Natural killer cell (primary cell): ENCODE measurements around the gene CYP39A1. TPM values are rescaled to one million over a fixed set of nuclear protein-coding genes. Genes with fewer than 3 reads are reported as not detected.

Source experiments
- ATAC-seq, 3 donors: fragments of 150-1000 bp in 2 of 3; fragments of 200-7000 bp in 1 of 3; cut with Tn5 transposase; 1 replicate in 1 of 3; 2 replicates in 2 of 3; pipeline ENCODE4 v1.10.0; 2021; ENCODE audit warnings: mild to moderate bottlenecking in 2 of 3, moderate library complexity in 2 of 3
- DNase-seq, 2 donors: peaks; one replicate each; pipeline versions ENCODE4 v3.0.0 to v3.0.0-alpha.2; 2013 to 2021; ENCODE audit warnings: mixed read lengths in 1 of 2
- H3K27ac ChIP-seq: one replicate; pipeline ENCODE4 v1.5.1; 2013; ENCODE audit warnings: mild to moderate bottlenecking, low read length
- H3K27me3 ChIP-seq: one replicate; pipeline ENCODE4 v1.6.1; 2013; ENCODE audit warnings: low read length; ENCODE audit not compliant: control insufficient read depth, insufficient read depth
- H3K36me3 ChIP-seq: one replicate; pipeline ENCODE4 v1.6.1; 2013; ENCODE audit warnings: low read length; ENCODE audit not compliant: control insufficient read depth, insufficient read depth
- H3K4me1 ChIP-seq: one replicate; pipeline ENCODE4 v1.6.1; 2013; ENCODE audit warnings: low read length; ENCODE audit not compliant: control insufficient read depth, insufficient read depth
- H3K4me3 ChIP-seq: one replicate; pipeline ENCODE4 v1.5.1; 2013; ENCODE audit warnings: low read length
- H3K9me3 ChIP-seq: one replicate; pipeline ENCODE4 v1.6.1; 2013; ENCODE audit warnings: low read length; ENCODE audit not compliant: control insufficient read depth, insufficient read depth
- H3K27ac Mint-ChIP-seq, 2 donors: one replicate each; pipeline ENCODE4 v1.8.0; 2022; ENCODE audit warnings: mild to moderate bottlenecking in 2 of 2, mixed read lengths in 2 of 2, moderate library complexity in 1 of 2
- H3K27me3 Mint-ChIP-seq, 2 donors: one replicate each; pipeline ENCODE4 v1.8.0; 2022; ENCODE audit warnings: low read depth in 2 of 2, mixed read lengths in 2 of 2
- H3K36me3 Mint-ChIP-seq: one replicate; pipeline ENCODE4 v1.8.0; 2022; ENCODE audit warnings: mixed read lengths
- H3K4me1 Mint-ChIP-seq, 2 donors: one replicate each; pipeline ENCODE4 v1.8.0; 2022; ENCODE audit warnings: mixed read lengths in 2 of 2
- H3K4me3 Mint-ChIP-seq: one replicate; pipeline ENCODE4 v1.8.0; 2022; ENCODE audit warnings: mild to moderate bottlenecking, moderate library complexity, mixed read lengths
- H3K9me3 Mint-ChIP-seq, 2 donors: one replicate each; pipeline ENCODE4 v1.8.0; 2022; ENCODE audit warnings: mixed read lengths in 2 of 2
- CTCF ChIP-seq: fragments of 200-600 bp; IDR thresholded peaks from one replicate; pipeline ENCODE4 v1.8.0; 2022; ENCODE audit warnings: antibody characterized with exemption
- WGBS: methylation state at CpG from one replicate; pipeline ENCODE4 v1.1.7; 2013; ENCODE audit warnings: missing lambda C conversion rate; ENCODE audit not compliant: insufficient coverage; 5-methylcytosine and 5-hydroxymethylcytosine counted together
- intact Hi-C: fragments of 100-400 bp; cut with micrococcal nuclease; formaldehyde crosslinking; loops from one replicate; pipeline ENCODE4 v1.14.2; 2022
- total RNA-seq, 4 donors: library from RNA; stranded (reverse); fragments of 120-200 nt in 1 of 4; gene quantifications; one replicate each; pipeline versions ENCODE4 v1.2.3 to v1.2.4, GENCODE V29; 2013 to 2022

The CYP39A1 gene
- total RNA-seq, 3 donors from 2014 or later (not counting 1 experiment from before 2014, with no cell fraction given): not detected

- H3K36me3 Mint-ChIP-seq: no peaks in the 10 kb centered on the region
- no peak for ATAC-seq
Measured at GRCh38 chr6:46510651-46511050, 142.0 kb downstream of the CYP39A1 start.

GRCh38 chr6:46509981-46510510 lies 142.6 kb downstream of the CYP39A1 start:
- 85% methylated on average over 4 of the region's 4 CpGs for WGBS
- ATAC-seq: no peak

More at GRCh38 chr6:46510651-46511050, 142.0 kb downstream of the CYP39A1 start:
- Histone ChIP-seq H3K4me3 (no peak overlapping the region), H3K4me1 (no peaks in the 10 kb centered on the region), H3K27ac (no peak overlapping the region), H3K36me3 (no peaks in the 10 kb centered on the region), H3K9me3 (no peaks in the 10 kb centered on the region), H3K27me3 (no peaks in the 10 kb centered on the region)
- Mint-ChIP-seq H3K9me3 (no peaks in the 10 kb centered on the region), H3K4me3 (no peak overlapping the region), H3K27ac (no peak overlapping the region), H3K4me1 (no peaks in the 10 kb centered on the region), H3K27me3 (peaks cover 6 to 20% of the 10 kb centered on the region in 2 donors)
- no peak for DNase-seq
- intact Hi-C loops: no loop called here
- no peak for TF ChIP-seq CTCF

GRCh38 chr6:46509063-46509462 lies 143.6 kb downstream of the CYP39A1 start:
- H3K4me1 ChIP-seq: no peaks in the 10 kb centered on the region
- no peak for DNase-seq
- Mint-ChIP-seq H3K36me3 (no peaks in the 10 kb centered on the region), H3K9me3 (no peaks in the 10 kb centered on the region), H3K27me3 (peaks cover 6 to 19% of the 10 kb centered on the region in 2 donors), H3K27ac (no peak overlapping the region), H3K4me1 (no peaks in the 10 kb centered on the region), H3K4me3 (no peak overlapping the region)
- no peak overlapping the region for H3K27ac ChIP-seq
- ATAC-seq: no peak
- no peak overlapping the region for H3K4me3 ChIP-seq
- WGBS: 89% methylated on average over 4 of the region's 4 CpGs
- intact Hi-C loops: no loop called here
- H3K27me3 ChIP-seq: no peaks in the 10 kb centered on the region
- no peak for TF ChIP-seq CTCF
- no peaks in the 10 kb centered on the region for H3K9me3 ChIP-seq
- no peaks in the 10 kb centered on the region for H3K36me3 ChIP-seq

More at GRCh38 chr6:46509981-46510510, 142.6 kb downstream of the CYP39A1 start:
- Histone ChIP-seq H3K4me1 (no peaks in the 10 kb centered on the region), H3K27ac (no peak overlapping the region), H3K9me3 (no peaks in the 10 kb centered on the region), H3K27me3 (no peaks in the 10 kb centered on the region), H3K4me3 (no peak overlapping the region), H3K36me3 (no peaks in the 10 kb centered on the region)
- no peak for TF ChIP-seq CTCF
- Mint-ChIP-seq H3K9me3 (no peaks in the 10 kb centered on the region), H3K4me1 (no peaks in the 10 kb centered on the region), H3K27ac (no peak overlapping the region), H3K27me3 (peaks cover 6 to 19% of the 10 kb centered on the region in 2 donors), H3K36me3 (no peaks in the 10 kb centered on the region), H3K4me3 (no peak overlapping the region)
- DNase-seq: no peak
- intact Hi-C loops: no loop called here

- Histone ChIP-seq H3K4me3 (no peak overlapping the region), H3K27ac (no peak overlapping the region), H3K27me3 (no peaks in the 10 kb centered on the region), H3K9me3 (no peaks in the 10 kb centered on the region), H3K36me3 (no peaks in the 10 kb centered on the region), H3K4me1 (no peaks in the 10 kb centered on the region)
- no peak for TF ChIP-seq CTCF
- intact Hi-C loops: no loop called here
- Mint-ChIP-seq H3K4me3 (no peak overlapping the region), H3K36me3 (no peaks in the 10 kb centered on the region), H3K27ac (no peak overlapping the region), H3K4me1 (no peaks in the 10 kb centered on the region), H3K9me3 (no peaks in the 10 kb centered on the region), H3K27me3 (peaks cover 6 to 20% of the 10 kb centered on the region in 2 donors)
- no peak for ATAC-seq
- no peak for DNase-seq
Measured at GRCh38 chr6:46507426-46507825, 145.2 kb downstream of the CYP39A1 start.
